Nephron (organoid): ENCODE results near the gene PLAGL2.

Experiments
- H3K27ac Mint-ChIP-seq, 3 experiments: 2 replicates each; pipeline ENCODE4 v1.8.0; 2020; ENCODE audit warnings: mixed read lengths in 3 of 3, mild to moderate bottlenecking in 2 of 3, moderate library complexity in 1 of 3
- H3K27me3 Mint-ChIP-seq: 2 replicates; pipeline ENCODE4 v1.8.0; 2021; ENCODE audit warnings: low read depth, mild to moderate bottlenecking, moderate library complexity, mixed read lengths
- H3K36me3 Mint-ChIP-seq: 2 replicates; pipeline ENCODE4 v1.8.0; 2020; ENCODE audit warnings: low read depth, mixed read lengths
- H3K4me1 Mint-ChIP-seq: 2 replicates; pipeline ENCODE4 v1.8.0; 2020; ENCODE audit warnings: mixed read lengths
- H3K4me3 Mint-ChIP-seq, 3 experiments: 2 replicates each; pipeline ENCODE4 v1.8.0; 2020; ENCODE audit warnings: mild to moderate bottlenecking in 3 of 3, mixed read lengths in 3 of 3, moderate library complexity in 2 of 3
- H3K9me3 Mint-ChIP-seq: 2 replicates; pipeline ENCODE4 v1.8.0; 2020; ENCODE audit warnings: mixed read lengths
- CTCF ChIP-seq, 3 experiments: fragments of 200-600 bp; sonication (generic); IDR thresholded peaks; one replicate each; pipeline ENCODE4 v1.5.0; 2021; ENCODE audit warnings: antibody characterized with exemption in 3 of 3; ENCODE audit not compliant: unreplicated experiment in 3 of 3

The PLAGL2 gene

GRCh38 chr20:32162351-32162750 is 45.2 kb downstream of the PLAGL2 start:
- Mint-ChIP-seq H3K27me3 (no peaks in the 10 kb centered on the region), H3K27ac (peak overlapping the region; percentile 45 to 50 (median 49)), H3K4me3 (no peak overlapping the region), H3K4me1 (peaks cover 21% of the 10 kb centered on the region), H3K9me3 (no peaks in the 10 kb centered on the region), H3K36me3 (peaks cover 81% of the 10 kb centered on the region)
- TF ChIP-seq CTCF (IDR thresholded peaks at IDR 0.05; ENCODE audit: unreplicated experiment in 3 of 3) = no peak

GRCh38 chr20:32160341-32160740 is 47.2 kb downstream of the PLAGL2 start:
- Mint-ChIP-seq H3K27ac (no peak overlapping the region), H3K9me3 (no peaks in the 10 kb centered on the region)

GRCh38 chr20:32159766-32160221 is 47.7 kb downstream of the PLAGL2 start:
- no peak for TF ChIP-seq CTCF (IDR thresholded peaks at IDR 0.05; ENCODE audit: unreplicated experiment in 3 of 3)
- H3K36me3 Mint-ChIP-seq = peaks cover 73% of the 10 kb centered on the region
- no peak overlapping the region for H3K27ac Mint-ChIP-seq
- peaks cover 22% of the 10 kb centered on the region for H3K4me1 Mint-ChIP-seq
- H3K9me3 Mint-ChIP-seq = no peaks in the 10 kb centered on the region
- H3K4me3 Mint-ChIP-seq = no peak overlapping the region
- H3K27me3 Mint-ChIP-seq = no peaks in the 10 kb centered on the region

More at GRCh38 chr20:32160341-32160740, 47.2 kb downstream of the PLAGL2 start:
- Mint-ChIP-seq H3K27me3 (no peaks in the 10 kb centered on the region), H3K4me3 (no peak overlapping the region), H3K4me1 (peaks cover 21% of the 10 kb centered on the region), H3K36me3 (peaks cover 73% of the 10 kb centered on the region)
- TF ChIP-seq CTCF (IDR thresholded peaks at IDR 0.05; ENCODE audit: unreplicated experiment in 3 of 3) = no peak

GRCh38 chr20:32158943-32159660 is 48.4 kb downstream of the PLAGL2 start:
- Mint-ChIP-seq H3K36me3 (peaks cover 70% of the 10 kb centered on the region), H3K4me1 (peaks cover 26% of the 10 kb centered on the region)

GRCh38 chr20:32158351-32158750 is 49.2 kb downstream of the PLAGL2 start:
- Mint-ChIP-seq H3K9me3 (no peaks in the 10 kb centered on the region), H3K27me3 (no peaks in the 10 kb centered on the region)

More at GRCh38 chr20:32158943-32159660, 48.4 kb downstream of the PLAGL2 start:
- no peaks in the 10 kb centered on the region for H3K27me3 Mint-ChIP-seq
- no peak overlapping the region for H3K27ac Mint-ChIP-seq
- no peaks in the 10 kb centered on the region for H3K9me3 Mint-ChIP-seq
- TF ChIP-seq CTCF (IDR thresholded peaks at IDR 0.05; ENCODE audit: unreplicated experiment in 3 of 3) = no peak
- no peak overlapping the region for H3K4me3 Mint-ChIP-seq

More at GRCh38 chr20:32158351-32158750, 49.2 kb downstream of the PLAGL2 start:
- Mint-ChIP-seq H3K4me3 (no peak overlapping the region), H3K36me3 (peaks cover 69% of the 10 kb centered on the region), H3K27ac (no peak overlapping the region), H3K4me1 (peaks cover 26% of the 10 kb centered on the region)
- no peak for TF ChIP-seq CTCF (IDR thresholded peaks at IDR 0.05; ENCODE audit: unreplicated experiment in 3 of 3)
